Endothelial cell of umbilical vein (primary cell): ENCODE results near the gene PTK6. TPM values are rescaled to one million over a fixed set of nuclear protein-coding genes. Genes with fewer than 3 reads are reported as not detected.

Source experiments
- BruUV-seq: library from RNA; stranded (reverse); fragments of 400-500 nt; replicated peaks from 2 replicates; lab custom pipeline; 2021; lab: Mats Ljungman, UMichigan
- CTCF ChIA-PET: fragments of 300-600, 350-600 bp; sonication (Branson Sonifier 250); formaldehyde crosslinking; loops from one replicate; lab custom pipeline; 2021; ENCODE audit warnings: antibody characterized with exemption, inconsistent platforms; lab: Charles Lee
- POLR2A ChIA-PET: fragments of 300-600, 350-600 bp; sonication (Branson Sonifier 250); formaldehyde crosslinking; loops from one replicate; lab custom pipeline; 2021; ENCODE audit warnings: antibody characterized with exemption, inconsistent platforms; lab: Charles Lee
- DNase-seq: peaks from one replicate; pipeline ENCODE4 v3.0.0-alpha.2; 2011; ENCODE audit warnings: low read depth, low spot score
- FAIRE-seq: peaks from 2 replicates; lab custom pipeline; 2011; peaks lifted over from hg19 to GRCh38; lab: Jason Lieb, UNC
- H2AFZ ChIP-seq: 2 replicates; pipeline ENCODE4 v1.6.0; 2012; ENCODE audit warnings: low read depth, low read length, control low read depth, inconsistent platforms
- H3K27ac ChIP-seq: 2 replicates; pipeline ENCODE4 v1.5.1; 2011; ENCODE audit warnings: low read depth, mild to moderate bottlenecking, control low read depth, low read length, moderate library complexity; ENCODE audit not compliant: insufficient read depth
- H3K27me3 ChIP-seq, 2 experiments: 2 replicates each; pipeline versions ENCODE4 v1.6.0 to v1.6.1; 2011; ENCODE audit warnings: low read length in 2 of 2, mixed read lengths in 1 of 2; ENCODE audit not compliant: control insufficient read depth in 2 of 2, insufficient read depth in 2 of 2
- H3K36me3 ChIP-seq, 2 experiments: 2 replicates in 1 of 2; 3 replicates in 1 of 2; pipeline ENCODE4 v1.5.1; 2011; ENCODE audit warnings: low read length in 2 of 2, mild to moderate bottlenecking in 1 of 2, moderate library complexity in 1 of 2; ENCODE audit not compliant: control insufficient read depth in 2 of 2, insufficient read depth in 2 of 2; ENCODE audit errors: extremely low read depth in 1 of 2
- H3K4me1 ChIP-seq: 3 replicates; pipeline ENCODE4 v1.5.1; 2011; ENCODE audit warnings: mild to moderate bottlenecking, low read length; ENCODE audit not compliant: control insufficient read depth, insufficient read depth; ENCODE audit errors: extremely low read depth
- H3K4me2 ChIP-seq: 2 replicates; pipeline ENCODE4 v1.6.1; 2011; ENCODE audit warnings: low read length, control low read depth, mixed read lengths; ENCODE audit not compliant: insufficient read depth
- H3K4me3 ChIP-seq, 3 experiments: fragments of 200-600 bp in 1 of 3; sonication (generic), shearing (Covaris generic) in 1 of 3; replicated peaks in 1 of 3; 2 replicates each; pipeline ENCODE4 v1.5.1; 2011 to 2016; ENCODE audit warnings: control low read depth in 3 of 3, low read length in 3 of 3, mild to moderate bottlenecking in 2 of 3, inconsistent platforms in 1 of 3, low read depth in 1 of 3, moderate library complexity in 1 of 3; ENCODE audit not compliant: insufficient read depth in 1 of 3
- H3K79me2 ChIP-seq: 2 replicates; pipeline ENCODE4 v1.6.0; 2012; ENCODE audit warnings: low read length, inconsistent platforms; ENCODE audit not compliant: control insufficient read depth, insufficient read depth
- H3K9ac ChIP-seq: replicated peaks from 2 replicates; pipeline ENCODE3; 2011; ENCODE audit warnings: low read length, control low read depth; ENCODE audit not compliant: insufficient read depth; ENCODE audit errors: extremely low read depth
- H3K9me1 ChIP-seq: replicated peaks from 3 replicates; pipeline ENCODE4 v1.6.0; 2011; ENCODE audit warnings: mild to moderate bottlenecking, low read length; ENCODE audit not compliant: control insufficient read depth, insufficient read depth; ENCODE audit errors: extremely low read depth
- H3K9me3 ChIP-seq: replicated peaks from 2 replicates; pipeline ENCODE4 v1.5.1; 2012; ENCODE audit warnings: low read length, inconsistent platforms; ENCODE audit not compliant: control insufficient read depth, insufficient read depth
- H4K20me1 ChIP-seq: replicated peaks from 2 replicates; pipeline ENCODE3; 2011; ENCODE audit warnings: mild to moderate bottlenecking, low read length; ENCODE audit not compliant: control insufficient read depth, insufficient read depth; ENCODE audit errors: extremely low read depth
- CTCF ChIP-seq, 2 donors: IDR thresholded peaks; 1 replicate in 1 of 2; 2 replicates in 1 of 2; pipeline ENCODE4 v1.5.1; 2011; ENCODE audit warnings: low read length in 2 of 2, mild to moderate bottlenecking in 2 of 2, moderate library complexity in 2 of 2, control low read depth in 1 of 2, inconsistent platforms in 1 of 2, low read depth in 1 of 2; ENCODE audit not compliant: insufficient read depth in 1 of 2; ENCODE audit errors: extremely low read depth in 1 of 2
- FOS ChIP-seq: IDR thresholded peaks from 2 replicates; pipeline ENCODE4 v1.6.1; 2011; ENCODE audit warnings: mild to moderate bottlenecking, low read length, moderate library complexity, borderline replicate concordance; ENCODE audit not compliant: insufficient read depth
- JUN ChIP-seq: IDR thresholded peaks from 2 replicates; pipeline ENCODE4 v1.6.1; 2011; ENCODE audit warnings: borderline replicate concordance, low read depth; ENCODE audit not compliant: insufficient read length, insufficient read depth
- MAX ChIP-seq: IDR thresholded peaks from 2 replicates; pipeline ENCODE4 v1.6.1; 2011; ENCODE audit not compliant: insufficient read depth, insufficient read length
- MYC ChIP-seq: IDR thresholded peaks from one replicate; pipeline ENCODE4 v1.6.1; 2011; ENCODE audit warnings: mild to moderate bottlenecking, low read depth, low read length
- POLR2A ChIP-seq: IDR thresholded peaks from 2 replicates; pipeline ENCODE4 v1.6.1; 2012; ENCODE audit warnings: low read depth, mild to moderate bottlenecking, control low read depth, low read length
- POLR2AphosphoS5 ChIP-seq: IDR thresholded peaks from 2 replicates; pipeline ENCODE4 v1.6.1; 2012; ENCODE audit warnings: low read depth, mild to moderate bottlenecking, control low read depth, low read length, moderate library complexity; ENCODE audit not compliant: insufficient read depth
- dilution Hi-C: fragments of 300-500 bp; cut with MboI; formaldehyde crosslinking; loops from one replicate; pipeline ENCODE4 v1.15.0; 2019; ENCODE audit warnings: low sequenced_read_pairs; ENCODE audit not compliant: extremely low pct_ligation_motif_present
- intact Hi-C: fragments of 100-400 bp; cut with micrococcal nuclease; formaldehyde crosslinking; loops from one replicate; pipeline ENCODE4 v1.10.0; 2022
- polyA plus RNA-seq, 4 experiments: library from polyadenylated mRNA; depleted of rRNA in 3 of 4; stranded (reverse) in 3 of 4; unstranded in 1 of 4; fragments of >200 nt; gene quantifications; 2 replicates each; pipeline versions ENCODE4 v1.2.1 to v1.2.3, GENCODE V29; 2011 to 2012; ENCODE audit warnings: missing spikeins in 1 of 4
- total RNA-seq: library from RNA; stranded (reverse); gene quantifications from 2 replicates; pipeline ENCODE4 v1.2.3, GENCODE V29; 2021

The PTK6 gene
- total and polyA plus RNA-seq, 2 donors (not counting 3 experiments of a cell fraction or from before 2014, with no cell fraction given) = 0.18 TPM; not detected in 1

GRCh38 chr20:63494420-63495166, 42.6 kb downstream of the PTK6 start:
- H3K27ac ChIP-seq = no peak overlapping the region
- no peak overlapping the region for H3K4me3 ChIP-seq
- no peaks in the 10 kb centered on the region for H3K79me2 ChIP-seq
- TF ChIP-seq POLR2AphosphoS5 (no peak), MAX (no peak), CTCF (IDR thresholded peaks at IDR 0.05; ENCODE audit: extremely low read depth in 1 of 2, insufficient read depth in 1 of 2, low read depth in 1 of 2, low read length in 2 of 2) (no peak), FOS (no peak), POLR2A (no peak), JUN (no peak), MYC (no peak)
- FAIRE-seq = no peak
- dilution Hi-C loops (no loop called here), intact Hi-C loops (no loop called here)
- no peaks in the 10 kb centered on the region for H3K4me1 ChIP-seq
- ChIA-PET POLR2A (no interaction called here), CTCF (interaction anchor here (0.8 kb wide), 1 partner anchor 626 kb away, joined by 3 read pairs; no protein-coding TSS in a partner anchor)
- H3K9ac ChIP-seq = no peak overlapping the region
- no peaks in the 10 kb centered on the region for H4K20me1 ChIP-seq
- no peak for DNase-seq
- H3K27me3 ChIP-seq = no peaks in the 10 kb centered on the region
- no peaks in the 10 kb centered on the region for H3K9me3 ChIP-seq
- no peaks in the 10 kb centered on the region for H3K36me3 ChIP-seq
- H3K4me2 ChIP-seq = no peak overlapping the region
- no peaks in the 10 kb centered on the region for H3K9me1 ChIP-seq
- H2AFZ ChIP-seq = no peak overlapping the region
- no TSS peak for BruUV-seq
